Esophagus squamous epithelium (tissue), 4 donors: ENCODE results near the gene CDON.

Source experiments
- CTCF ChIP-seq, 6 experiments: fragments of 450-650 bp in 4 of 6; fragments of 200-600 bp in 2 of 6; sonication (generic) in 2 of 6; IDR thresholded peaks; one replicate each; pipeline ENCODE4 v1.5.1; 2016 to 2019; ENCODE audit warnings: antibody characterized with exemption in 6 of 6, mild to moderate bottlenecking in 4 of 6, moderate library complexity in 4 of 6
- POLR2A ChIP-seq, 4 donors: fragments of 450-650 bp; IDR thresholded peaks; one replicate each; pipeline ENCODE4 v1.6.1; 2017; ENCODE audit warnings: antibody characterized with exemption in 4 of 4, mild to moderate bottlenecking in 4 of 4, moderate library complexity in 3 of 4

GRCh38 chr11:126051117-126051516 is 11.5 kb downstream of the CDON start:
- TF ChIP-seq CTCF (IDR thresholded peaks at IDR 0.05) (no peak), POLR2A (IDR thresholded peaks at IDR 0.05) (no peak)
